GM21723 (cell line): ENCODE data around the gene CAMK1D.
"Not testable (repeated sequence)": the region's sequence is repeated elsewhere in the genome, so short reads cannot be mapped to it uniquely, and the experiment has no call there.

Source experiments
- ATAC-seq: cut with Tn5 transposase; IDR thresholded peaks from one replicate; pipeline ENCODE4 v1.9.1; 2021; ENCODE audit warnings: mild to moderate bottlenecking, moderate library complexity; ENCODE audit not compliant: unreplicated experiment

The CAMK1D gene

GRCh38 chr10:12542133-12542670 lies 192.9 kb downstream of the CAMK1D start:
- ATAC-seq = no peak

DNA sequence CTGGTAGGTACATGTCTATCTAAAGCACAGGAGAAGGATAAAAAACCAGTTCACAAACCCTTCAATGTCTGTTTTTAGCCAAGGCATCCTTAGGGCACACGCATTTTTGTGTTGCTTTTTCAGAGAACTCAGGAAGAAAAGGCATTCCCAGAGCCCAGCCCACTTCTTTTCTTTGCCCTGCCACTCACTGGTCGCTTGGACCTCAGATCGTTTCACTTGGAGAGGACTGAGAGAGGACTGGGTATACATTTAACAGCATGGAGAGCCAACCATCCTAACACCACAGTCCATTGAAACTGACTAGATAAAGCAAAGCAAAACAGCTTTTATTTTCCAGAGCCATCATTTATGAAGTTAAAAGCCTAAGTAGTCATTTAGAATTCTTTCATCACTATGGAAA lies 194.2 kb downstream of the CAMK1D start:
- no peak for ATAC-seq

GRCh38 chr10:12546160-12546802 lies 196.9 kb downstream of the CAMK1D start:
- not testable (repeated sequence) for ATAC-seq

DNA sequence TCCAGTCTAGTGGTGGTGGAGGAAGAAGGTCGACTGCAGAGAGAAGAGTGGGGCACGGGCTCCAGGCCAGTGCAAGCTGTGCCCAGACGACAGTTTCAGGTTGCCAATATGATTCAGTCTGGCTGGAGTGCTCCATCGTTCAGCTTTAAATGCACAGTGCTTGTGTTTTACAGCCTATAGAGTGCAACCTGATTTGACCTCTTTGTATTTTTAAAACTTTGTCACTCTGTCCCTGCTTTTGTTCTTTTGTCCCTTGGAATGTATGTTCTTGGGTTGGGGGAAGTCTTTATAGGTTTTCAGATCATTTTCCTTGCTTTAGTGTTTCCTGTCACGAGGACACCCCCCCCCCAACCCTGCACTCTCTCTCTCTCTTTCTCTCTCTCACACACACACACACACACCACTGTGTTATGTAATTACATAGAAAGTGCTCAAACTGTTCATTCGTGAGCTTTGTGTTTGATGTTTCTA lies 198.0 kb downstream of the CAMK1D start:
- ATAC-seq = no peak

- no peak for ATAC-seq
Observed at GRCh38 chr10:12549297-12549696, 199.9 kb downstream of the CAMK1D start.

GRCh38 chr10:12550994-12551393 lies 201.6 kb downstream of the CAMK1D start:
- no peak for ATAC-seq

DNA sequence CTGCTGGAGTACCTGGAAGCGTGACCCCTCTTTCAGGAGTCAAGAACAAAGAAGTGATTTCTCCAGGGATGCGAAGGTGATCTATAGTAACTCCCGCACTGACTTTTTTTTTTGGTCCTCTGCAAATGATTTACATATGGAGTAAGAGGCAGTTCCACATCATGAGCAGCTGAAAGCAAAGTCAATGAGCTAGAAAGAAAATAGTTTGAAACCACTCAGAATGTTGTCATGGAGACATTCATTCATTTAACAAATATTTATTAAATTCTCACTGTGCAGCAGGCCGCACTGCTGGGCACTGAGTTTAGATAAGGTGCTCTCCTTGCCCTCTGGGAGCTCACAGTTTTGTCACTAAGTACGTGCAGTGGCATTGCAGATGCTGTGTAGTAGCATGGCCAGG lies 206.7 kb downstream of the CAMK1D start:
- ATAC-seq = no peak

- ATAC-seq = no peak
Observed at GRCh38 chr10:12559578-12560178, 210.3 kb downstream of the CAMK1D start.

DNA sequence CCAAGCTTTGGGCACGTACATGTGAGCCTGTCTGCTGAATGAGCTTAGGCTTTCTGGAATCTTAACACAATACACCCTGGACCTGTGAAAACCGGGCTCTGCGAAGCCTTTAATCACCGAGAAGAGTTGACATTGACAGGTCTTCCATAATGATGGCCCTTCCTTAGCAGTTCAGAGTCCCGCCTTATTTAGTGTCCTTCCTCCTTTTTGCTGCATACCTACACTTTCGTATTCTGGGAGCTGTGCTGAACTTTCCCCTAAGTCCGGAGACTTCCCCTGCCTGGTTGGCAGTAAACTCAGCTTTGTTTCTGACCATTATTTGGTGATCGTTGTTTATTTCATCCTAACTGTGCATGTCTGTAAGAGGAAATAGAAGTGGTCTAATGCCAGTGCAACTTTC lies 212.0 kb downstream of the CAMK1D start:
- ATAC-seq = no peak

- ATAC-seq = no peak
Observed at GRCh38 chr10:12561720-12562119, 212.4 kb downstream of the CAMK1D start.

- ATAC-seq = no peak
Observed at GRCh38 chr10:12563489-12563888, 214.1 kb downstream of the CAMK1D start.

GRCh38 chr10:12564173-12564572 lies 214.8 kb downstream of the CAMK1D start:
- ATAC-seq = no peak

DNA sequence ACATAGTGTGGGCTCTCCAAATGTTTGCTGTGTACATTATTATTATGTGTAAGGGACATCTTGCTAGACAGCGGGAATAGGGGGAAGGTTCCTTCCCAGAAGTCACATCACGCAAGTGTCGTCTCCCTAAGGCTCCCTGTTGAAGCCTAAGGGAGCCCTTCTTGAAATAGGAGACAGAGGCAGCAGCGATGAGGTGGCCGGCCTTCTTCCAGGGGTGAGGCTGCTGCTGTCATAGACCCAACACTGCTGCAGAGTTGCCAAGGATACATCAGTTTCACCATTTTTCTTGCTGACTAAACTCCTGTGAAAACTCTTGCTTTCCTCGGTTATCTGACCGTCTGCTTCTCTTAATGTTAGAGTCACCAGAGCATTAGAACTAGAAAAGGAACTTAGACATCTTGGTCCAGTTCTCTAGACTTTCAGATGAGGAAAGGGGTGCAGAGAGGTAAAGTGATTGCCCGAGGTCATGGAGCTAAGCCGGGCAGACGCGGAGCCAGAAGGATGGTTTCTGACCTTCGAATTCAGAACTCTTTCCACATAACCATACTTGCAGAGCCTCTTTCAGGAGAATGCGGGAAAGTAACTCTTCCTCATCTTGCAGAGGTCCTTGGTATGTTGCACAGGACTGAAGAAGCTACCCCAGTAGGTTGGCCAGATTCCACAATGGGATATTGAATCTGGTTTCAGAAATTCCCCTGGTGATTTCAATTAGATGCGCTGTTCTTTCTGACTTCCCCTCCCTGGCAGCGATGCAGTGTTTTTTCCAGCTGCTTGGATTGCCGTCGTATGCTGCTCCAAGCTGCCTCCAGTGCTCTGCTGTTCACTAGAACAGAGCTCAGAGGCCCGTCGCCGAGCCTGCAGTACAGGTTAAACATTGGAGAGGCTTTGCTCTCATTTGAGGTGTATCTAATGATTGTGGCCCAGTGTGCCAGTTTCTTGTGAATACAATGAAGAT lies 217.1 kb downstream of the CAMK1D start:
- ATAC-seq = no peak

DNA sequence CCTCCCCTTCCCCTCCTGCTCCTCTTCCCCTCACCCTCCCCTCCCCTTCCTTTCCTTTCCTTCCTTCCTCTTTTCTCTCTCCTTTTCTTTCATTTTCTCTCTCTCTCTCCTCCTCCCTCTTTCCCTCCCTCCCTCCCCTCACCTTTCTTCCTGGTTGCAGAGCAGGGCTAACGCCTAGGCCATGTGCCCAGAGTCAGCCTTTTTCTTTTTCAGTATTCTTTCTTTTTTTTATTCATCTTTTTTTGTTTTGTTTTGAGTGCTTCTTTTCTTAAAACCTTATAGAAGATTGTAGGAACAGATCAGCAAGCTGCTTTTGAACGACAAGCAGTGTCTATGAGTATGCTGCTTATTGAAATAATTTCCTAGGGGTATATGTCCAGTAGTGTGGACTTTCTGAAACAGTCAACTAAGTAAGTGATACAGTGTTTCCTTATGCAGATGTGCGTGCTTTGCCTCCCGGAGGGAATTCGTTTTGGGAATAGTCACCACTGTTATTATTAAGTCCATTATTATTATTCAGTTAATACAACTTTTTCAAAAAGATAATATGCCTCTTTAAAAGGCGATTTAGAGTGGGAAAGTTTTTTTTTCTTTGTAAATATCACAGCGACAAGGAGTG lies 219.2 kb downstream of the CAMK1D start:
- ATAC-seq = no peak

GRCh38 chr10:12572281-12572680 lies 222.9 kb downstream of the CAMK1D start:
- no peak for ATAC-seq

DNA sequence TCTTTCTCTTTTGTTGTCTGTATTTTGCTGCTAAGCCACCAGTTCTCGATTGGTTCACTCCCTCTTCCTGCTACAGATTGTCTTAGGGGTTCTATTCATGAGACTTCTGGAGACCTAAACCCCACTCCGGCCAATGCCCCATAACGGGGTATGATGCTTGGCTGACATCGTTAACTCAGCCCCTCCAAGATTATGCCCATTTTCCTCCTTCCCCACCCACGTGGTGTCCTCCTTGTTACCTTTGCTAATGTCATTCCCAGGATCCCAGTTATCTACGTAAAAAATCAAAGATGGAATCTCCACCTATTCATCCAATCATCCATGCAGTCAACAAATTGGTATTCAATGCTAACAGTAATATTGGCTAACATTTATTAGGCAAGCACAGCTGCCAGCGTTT lies 228.3 kb downstream of the CAMK1D start:
- no peak for ATAC-seq

GRCh38 chr10:12579954-12580858 lies 230.9 kb downstream of the CAMK1D start:
- peak; percentile 72 for ATAC-seq

- no peak for ATAC-seq
Observed at GRCh38 chr10:12583891-12584595, 234.7 kb downstream of the CAMK1D start.

- ATAC-seq = no peak
Observed at GRCh38 chr10:12586741-12587140, 237.4 kb downstream of the CAMK1D start.
